GM12873 (cell line): ENCODE results near the gene CCDC200.
A peak's percentile ranks its signal among the peaks of the same experiment; 100 is the strongest.

Experiments used
- CTCF ChIP-seq: IDR thresholded peaks from 2 replicates; pipeline ENCODE4 v1.5.1; 2012; ENCODE audit warnings: low read depth, mild to moderate bottlenecking, moderate library complexity, low read length, control low read depth; ENCODE audit not compliant: insufficient read depth; ENCODE audit errors: missing control alignments

Gene CCDC200

GRCh38 chr17:43176119-43176570 lies 52.3 kb downstream of the CCDC200 start:
- TF ChIP-seq CTCF, result no peak

- TF ChIP-seq CTCF, result no peak
Observed at GRCh38 chr17:43175213-43176118, 53.0 kb downstream of the CCDC200 start.

GRCh38 chr17:43171586-43172487 lies 56.6 kb downstream of the CCDC200 start:
- peak; percentile 16 for TF ChIP-seq CTCF
